A673 (cell line): ENCODE data around the gene NPAS4. TPM values are rescaled to one million over a fixed set of nuclear protein-coding genes. Genes with fewer than 3 reads are reported as not detected.

ENCODE experiments used
- BruUV-seq: library from RNA; stranded (reverse); fragments of 400-500 nt; replicated peaks from 2 replicates; lab custom pipeline; 2021; lab: Mats Ljungman, UMichigan
- CTCF ChIA-PET: fragments of 300-600 bp; sonication (Branson Sonifier 250); formaldehyde crosslinking; loops from one replicate; lab custom pipeline; 2022; ENCODE audit warnings: antibody characterized with exemption; lab: Charles Lee
- POLR2A ChIA-PET: fragments of 300-600 bp; sonication (Branson Sonifier 250); formaldehyde crosslinking; loops from one replicate; lab custom pipeline; 2022; ENCODE audit warnings: antibody characterized with exemption; ENCODE audit not compliant: low non-redundant PET; lab: Charles Lee
- DNase-seq: peaks from one replicate; pipeline ENCODE4 v3.0.0-alpha.2; 2015; ENCODE audit warnings: low spot score
- H3K27ac ChIP-seq: fragments of 200-600 bp; sonication (generic); 2 replicates; pipeline ENCODE4 v1.5.1; 2016; ENCODE audit warnings: mixed run types, low read depth, mild to moderate bottlenecking, mixed read lengths, antibody characterized with exemption, low read length; ENCODE audit not compliant: poor library complexity, severe bottlenecking
- H3K27me3 ChIP-seq: fragments of 200-600 bp; sonication (generic); replicated peaks from 2 replicates; pipeline ENCODE4 v1.6.1; 2017; ENCODE audit warnings: mixed run types, low read depth, mild to moderate bottlenecking, mixed read lengths, antibody characterized with exemption, low read length; ENCODE audit not compliant: insufficient read depth, poor library complexity
- H3K36me3 ChIP-seq: fragments of 200-600 bp; sonication (generic); 2 replicates; pipeline ENCODE4 v1.6.1; 2016; ENCODE audit warnings: mixed run types, mild to moderate bottlenecking, mixed read lengths, antibody characterized with exemption, low read length; ENCODE audit not compliant: insufficient read depth, poor library complexity, severe bottlenecking
- H3K4me1 ChIP-seq: fragments of 200-600 bp; sonication (generic); 2 replicates; pipeline ENCODE4 v1.6.1; 2017; ENCODE audit warnings: mixed run types, mild to moderate bottlenecking, mixed read lengths, antibody characterized with exemption, low read length; ENCODE audit not compliant: insufficient read depth, poor library complexity, severe bottlenecking
- H3K4me3 ChIP-seq: fragments of 200-600 bp; sonication (generic); 2 replicates; pipeline ENCODE4 v1.5.1; 2016; ENCODE audit warnings: low read depth, mixed run types, mild to moderate bottlenecking, mixed read lengths, low read length; ENCODE audit not compliant: poor library complexity, severe bottlenecking
- H3K9me3 ChIP-seq: fragments of 200-600 bp; sonication (generic); 2 replicates; pipeline ENCODE4 v1.6.1; 2016; ENCODE audit warnings: mixed run types, low read depth, mild to moderate bottlenecking, mixed read lengths, antibody characterized with exemption, low read length; ENCODE audit not compliant: poor library complexity, severe bottlenecking
- CTCF ChIP-seq: fragments of 300-800, 200-600 bp; sonication (generic); conservative IDR thresholded peaks from 2 replicates; pipeline ENCODE4 v1.5.1; 2017; ENCODE audit warnings: low read depth, mild to moderate bottlenecking, antibody characterized with exemption, low read length, moderate library complexity, mixed read lengths
- EZH2 ChIP-seq: fragments of 200-600 bp; sonication (generic); IDR thresholded peaks from 2 replicates; pipeline ENCODE4 v1.6.1; 2017; ENCODE audit warnings: borderline replicate concordance, low read depth, mild to moderate bottlenecking, mixed read lengths, antibody characterized with exemption, low read length; ENCODE audit not compliant: poor library complexity, severe bottlenecking
- intact Hi-C: fragments of 100-400 bp; cut with micrococcal nuclease; formaldehyde crosslinking; loops from one replicate; pipeline ENCODE4 v1.10.0; 2022; ENCODE audit not compliant: unreplicated experiment
- total RNA-seq: library from RNA; stranded (reverse); gene quantifications from 2 replicates; pipeline ENCODE4 v1.2.3, GENCODE V29; 2021

The NPAS4 gene
- total RNA-seq, 1 experiment from 2014 or later: not detected

GRCh38 chr11:66467756-66468155 lies 46.9 kb downstream of the NPAS4 start:
- ChIA-PET CTCF (no interaction called here), POLR2A (no interaction called here)
- Histone ChIP-seq H3K9me3 (no peaks in the 10 kb centered on the region), H3K27me3 (no peaks in the 10 kb centered on the region), H3K4me3 (peak overlapping the region; percentile 67), H3K4me1 (no peaks in the 10 kb centered on the region), H3K27ac (no peak overlapping the region), H3K36me3 (no peaks in the 10 kb centered on the region)
- BruUV-seq: no TSS peak
- TF ChIP-seq CTCF (no peak), EZH2 (no peak)
- intact Hi-C loops: no loop called here
- no peak for DNase-seq

GRCh38 chr11:66468691-66469090 lies 47.9 kb downstream of the NPAS4 start:
- POLR2A ChIA-PET: no interaction called here
- H3K9me3 ChIP-seq: no peaks in the 10 kb centered on the region
- no peak overlapping the region for H3K4me3 ChIP-seq
- TSS peak; percentile 38 for BruUV-seq
- H3K27me3 ChIP-seq: no peaks in the 10 kb centered on the region
- H3K27ac ChIP-seq: no peak overlapping the region
- DNase-seq: no peak
- intact Hi-C loops: no loop called here
- H3K4me1 ChIP-seq: no peaks in the 10 kb centered on the region
- H3K36me3 ChIP-seq: peaks cover 5% of the 10 kb centered on the region
- CTCF ChIA-PET: no interaction called here
- TF ChIP-seq EZH2: no peak

- Histone ChIP-seq H3K27ac (no peak overlapping the region), H3K9me3 (no peaks in the 10 kb centered on the region), H3K4me1 (no peaks in the 10 kb centered on the region), H3K27me3 (no peaks in the 10 kb centered on the region), H3K36me3 (peaks cover 13% of the 10 kb centered on the region), H3K4me3 (no peak overlapping the region)
- ChIA-PET CTCF (no interaction called here), POLR2A (no interaction called here)
- intact Hi-C loops: no loop called here
- no peak for DNase-seq
- TF ChIP-seq EZH2 (no peak), CTCF (no peak)
- BruUV-seq: no TSS peak
Observed at GRCh38 chr11:66469441-66469840, 48.6 kb downstream of the NPAS4 start.

- intact Hi-C loops: no loop called here
- Histone ChIP-seq H3K27me3 (no peaks in the 10 kb centered on the region), H3K9me3 (no peaks in the 10 kb centered on the region), H3K27ac (no peak overlapping the region), H3K4me3 (no peak overlapping the region), H3K4me1 (no peaks in the 10 kb centered on the region), H3K36me3 (peaks cover 13% of the 10 kb centered on the region)
- TF ChIP-seq CTCF: no peak
- peak; percentile 31 for DNase-seq
- ChIA-PET CTCF (no interaction called here), POLR2A (interaction anchor here (0.6 kb wide), 1 partner anchor 16 kb away, joined by 5 read pairs; no protein-coding TSS in a partner anchor)
- no TSS peak for BruUV-seq
Observed at GRCh38 chr11:66470015-66470414, 49.2 kb downstream of the NPAS4 start.
